NT2/D1 (cell line): Measurements from ENCODE around the gene PGGHG.

Experiments used
- SUZ12 ChIP-seq: IDR thresholded peaks from 2 replicates; pipeline ENCODE4 v1.6.1; 2011; ENCODE audit not compliant: insufficient read length, insufficient read depth; ENCODE audit errors: extremely low read depth
- YY1 ChIP-seq: IDR thresholded peaks from 2 replicates; pipeline ENCODE4 v1.6.1; 2011; ENCODE audit not compliant: insufficient read length, insufficient read depth
- ZNF274 ChIP-seq: IDR thresholded peaks from 2 replicates; pipeline ENCODE4 v1.6.1; 2011; ENCODE audit warnings: mild to moderate bottlenecking, low read depth, low read length

DNA sequence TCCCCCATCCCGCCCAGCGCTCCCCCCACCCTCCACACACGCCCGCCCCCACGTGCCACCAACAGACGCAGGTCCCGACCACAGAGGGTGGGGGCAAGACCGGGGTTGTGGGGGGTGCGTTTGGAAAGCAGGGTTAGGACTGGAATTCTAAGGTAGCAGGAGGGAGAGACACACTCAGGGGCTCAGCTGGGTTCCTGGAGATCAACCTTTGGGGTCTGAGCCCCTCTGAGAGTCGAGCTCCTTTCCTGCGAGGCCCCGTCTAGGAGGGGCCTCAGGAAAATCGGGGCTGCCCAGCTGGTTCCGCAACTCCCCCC is 429 bp downstream of the PGGHG start:
- TF ChIP-seq YY1 (no peak), ZNF274 (no peak), SUZ12 (no peak)
